NCI-H1048 (cell line): Measurements from ENCODE around the gene OSBPL10.

Source experiments
- DNase-seq: peaks from one replicate; lab custom pipeline; 2025; lab: John Stamatoyannopoulos, UW

Gene OSBPL10

DNA sequence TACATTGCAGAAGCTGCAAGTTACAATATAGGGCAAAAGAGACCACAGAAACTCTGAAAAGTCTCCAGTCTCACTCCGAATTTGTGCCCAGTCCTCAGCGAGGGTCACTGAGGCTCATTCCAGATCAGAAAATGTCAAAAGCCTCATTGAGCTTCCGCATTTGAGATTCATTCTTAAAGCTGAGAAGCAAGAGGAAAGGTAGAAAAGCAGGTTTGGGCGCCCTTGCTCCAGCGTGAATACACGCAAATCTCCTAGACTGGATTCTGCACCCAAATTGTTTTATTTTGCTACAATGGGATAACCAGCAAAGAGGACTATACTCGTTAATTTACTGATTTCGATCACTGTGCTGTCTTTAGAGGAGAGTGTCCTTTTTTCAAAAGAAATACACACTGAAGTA is 236.1 kb downstream of the OSBPL10 start:
- no peak for DNase-seq

DNA sequence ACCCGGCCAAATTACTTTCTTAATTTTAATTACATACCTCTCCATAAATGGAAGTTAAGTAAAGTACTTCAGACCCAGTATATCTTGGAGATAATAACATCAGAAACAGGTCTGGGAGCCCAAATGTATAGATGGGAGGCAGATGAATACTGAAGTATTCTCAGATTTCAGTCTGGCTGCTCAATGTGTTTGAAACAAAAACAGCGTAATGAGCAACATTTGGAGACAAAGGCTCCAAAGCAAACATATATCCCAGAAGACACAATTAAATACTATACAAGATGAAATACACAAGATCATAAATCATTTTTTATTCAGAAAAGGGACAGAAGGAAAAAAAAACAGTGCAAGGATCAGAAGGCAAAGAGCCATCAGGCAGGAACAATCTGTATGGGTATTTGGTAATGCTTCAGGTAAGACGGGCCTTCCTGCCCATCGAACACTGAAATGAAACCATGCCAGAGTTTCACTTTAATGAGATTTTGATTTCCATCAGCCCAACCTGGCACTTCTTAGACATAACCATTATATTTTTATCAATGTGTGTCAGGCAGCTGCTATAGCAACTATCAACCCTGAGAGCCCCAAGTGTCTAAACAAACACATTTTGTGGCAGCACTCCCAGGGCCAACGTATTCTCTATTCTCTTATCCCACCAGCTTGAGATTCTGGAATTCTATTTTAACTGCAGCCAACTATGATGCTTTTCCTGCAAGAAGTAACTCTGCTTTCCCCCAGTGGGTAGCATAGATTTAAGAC is 237.6 kb downstream of the OSBPL10 start:
- no peak for DNase-seq

DNA sequence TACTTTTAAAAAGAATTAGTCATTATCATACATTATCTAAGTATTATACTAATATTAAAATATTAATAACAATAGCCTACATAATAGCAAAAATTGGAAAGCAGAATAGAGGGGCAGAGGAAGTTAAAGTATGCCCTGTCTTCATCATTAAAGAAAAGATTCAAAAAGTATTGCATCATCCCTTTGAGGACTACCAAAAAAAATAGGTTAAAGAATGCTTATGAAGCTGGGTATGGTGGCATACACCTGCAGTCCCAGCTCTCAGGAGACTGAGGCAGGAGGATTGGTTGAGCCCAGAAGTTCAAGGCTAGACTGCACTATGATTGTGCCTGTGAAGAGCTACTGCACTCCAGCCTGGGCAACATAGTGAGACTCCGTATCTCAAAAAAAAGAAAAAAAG is 240.7 kb downstream of the OSBPL10 start:
- DNase-seq, result no peak

- DNase-seq, result no peak
Measured at GRCh38 chr3:31738412-31738811, 242.7 kb downstream of the OSBPL10 start.

DNA sequence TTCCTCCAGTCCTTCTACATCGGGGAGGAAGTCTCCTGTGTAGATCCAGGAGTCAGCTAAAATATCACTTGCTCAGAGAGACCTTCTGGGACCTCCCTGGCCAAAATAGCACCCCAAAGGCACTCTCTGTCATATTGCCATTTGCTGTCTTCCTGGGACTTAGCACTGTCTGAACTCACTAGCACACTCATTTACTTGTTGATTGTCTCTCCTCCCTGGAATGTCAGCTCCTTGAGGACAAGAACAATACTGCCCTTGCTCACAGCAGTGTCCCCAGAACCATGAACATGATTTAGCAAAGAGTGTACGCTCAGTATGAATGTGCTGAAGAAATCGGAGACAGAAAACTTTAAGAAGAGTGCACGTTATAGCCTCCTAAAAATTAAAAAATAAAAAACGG is 245.4 kb downstream of the OSBPL10 start:
- DNase-seq, result no peak

GRCh38 chr3:31733234-31733667 is 247.8 kb downstream of the OSBPL10 start:
- peak; percentile 5 for DNase-seq

DNA sequence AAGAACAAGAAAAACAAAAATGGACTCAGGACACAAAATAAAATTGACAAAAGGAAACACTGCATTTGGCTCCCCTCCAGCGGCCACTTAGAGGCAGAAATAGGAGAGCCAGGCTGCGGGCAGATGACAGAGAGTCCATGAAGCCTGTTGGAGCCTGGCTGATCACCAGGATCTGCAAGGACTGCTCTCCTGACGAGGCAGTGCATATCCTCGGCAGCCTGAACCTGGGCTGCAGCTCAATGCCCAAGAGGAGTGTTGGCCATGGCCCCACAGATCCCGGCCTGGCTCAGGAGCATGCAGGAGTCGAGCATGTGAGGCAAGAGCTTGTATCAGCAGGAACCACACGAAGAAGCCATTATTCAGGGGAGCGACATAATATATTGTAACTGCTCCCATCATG is 248.5 kb downstream of the OSBPL10 start:
- DNase-seq, result no peak

DNA sequence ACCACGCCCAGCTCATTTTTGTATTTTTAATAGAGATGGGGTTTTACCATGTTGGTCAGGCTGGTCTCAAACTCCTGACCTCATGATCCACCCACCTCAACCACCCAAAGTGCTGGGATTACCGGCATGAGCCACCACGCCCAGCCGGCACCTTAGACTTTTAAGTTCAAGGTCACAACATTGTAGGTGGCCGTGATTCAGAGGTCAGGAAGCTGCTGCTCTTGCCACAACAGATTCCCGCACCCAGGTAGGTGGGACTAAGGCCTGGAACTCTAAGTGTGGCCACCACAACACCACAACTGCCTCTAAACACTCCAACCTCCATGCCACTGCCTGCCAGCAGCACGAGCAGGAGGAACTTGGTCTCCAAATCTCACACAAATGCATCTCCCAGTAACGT is 251.5 kb downstream of the OSBPL10 start:
- DNase-seq, result no peak

GRCh38 chr3:31729082-31729481 is 252.0 kb downstream of the OSBPL10 start:
- DNase-seq, result no peak

DNA sequence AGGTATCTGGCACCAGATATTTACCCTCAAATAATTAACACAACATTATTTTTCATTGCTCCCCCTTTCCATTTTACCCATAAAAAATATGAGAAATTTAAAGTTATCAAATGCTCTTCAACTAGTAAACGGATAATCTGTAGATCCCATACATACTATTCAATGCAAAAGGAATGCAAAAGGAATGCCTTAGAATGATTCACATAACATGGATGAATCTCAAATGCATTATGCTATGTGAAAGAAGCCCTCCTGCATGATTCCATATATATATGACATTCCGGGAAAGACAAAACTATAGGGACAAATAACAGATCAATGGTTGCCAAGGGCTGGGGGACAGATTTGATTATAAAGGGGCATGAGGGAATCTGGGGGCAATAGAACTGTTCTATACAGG is 252.7 kb downstream of the OSBPL10 start:
- no peak for DNase-seq

GRCh38 chr3:31725976-31726375 is 255.1 kb downstream of the OSBPL10 start:
- DNase-seq, result no peak

GRCh38 chr3:31725568-31725967 is 255.5 kb downstream of the OSBPL10 start:
- no peak for DNase-seq

DNA sequence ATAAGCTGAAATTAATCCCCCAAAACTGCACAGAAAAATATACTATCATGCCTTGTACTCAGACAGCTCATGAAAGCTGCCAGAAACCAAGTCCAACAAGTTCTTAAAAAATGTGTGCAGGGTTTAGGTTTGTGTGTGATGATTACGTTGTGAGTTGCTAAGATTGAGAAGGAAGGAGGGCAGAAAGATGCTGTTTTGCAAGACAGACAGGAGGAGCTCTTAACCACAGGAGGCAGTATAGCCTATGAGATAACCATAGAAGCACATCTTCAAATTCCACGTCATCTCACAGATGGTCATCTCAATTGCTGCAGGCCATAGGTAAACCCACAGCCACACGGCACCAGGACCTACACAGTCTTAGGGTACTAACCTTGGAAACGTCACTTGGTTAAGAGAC is 256.4 kb downstream of the OSBPL10 start:
- no peak for DNase-seq

GRCh38 chr3:31724116-31724515 is 256.9 kb downstream of the OSBPL10 start:
- no peak for DNase-seq

DNA sequence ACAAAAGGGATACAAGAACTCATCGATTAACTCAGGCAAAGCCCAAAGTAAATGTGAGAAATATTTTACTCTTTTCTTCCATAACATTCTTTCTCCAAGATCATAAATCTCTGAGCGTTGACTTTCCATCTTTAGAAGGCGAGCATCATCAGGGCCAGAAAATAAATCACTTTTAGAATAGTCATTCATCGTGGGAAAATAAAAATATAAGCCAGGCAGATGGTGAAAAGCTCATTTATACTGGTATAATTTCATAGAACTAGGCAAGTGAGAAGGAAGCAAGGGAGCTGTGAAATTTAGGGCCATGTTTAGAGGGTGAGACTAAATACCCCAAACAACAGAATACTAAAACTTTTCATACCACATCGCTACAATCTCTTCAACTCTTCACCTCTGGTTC is 257.4 kb downstream of the OSBPL10 start:
- no peak for DNase-seq

DNA sequence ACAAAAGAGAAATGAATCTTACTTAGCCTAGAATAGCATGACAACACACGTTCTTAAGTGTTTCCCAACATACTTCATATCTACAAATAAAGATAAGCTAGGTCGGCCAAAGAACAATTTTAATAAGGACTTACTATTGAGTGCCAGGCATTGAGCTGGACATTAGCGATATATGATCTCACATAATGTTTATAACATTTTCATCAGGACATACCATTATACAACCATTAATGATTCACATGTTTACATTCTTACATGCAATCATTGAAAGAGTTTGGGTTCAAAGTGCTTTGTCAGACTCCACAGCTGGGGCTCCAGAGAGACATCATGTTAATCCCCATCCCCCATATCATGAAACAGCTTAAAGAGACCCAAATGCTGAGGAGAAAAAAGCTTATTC is 259.4 kb downstream of the OSBPL10 start:
- no peak for DNase-seq

DNA sequence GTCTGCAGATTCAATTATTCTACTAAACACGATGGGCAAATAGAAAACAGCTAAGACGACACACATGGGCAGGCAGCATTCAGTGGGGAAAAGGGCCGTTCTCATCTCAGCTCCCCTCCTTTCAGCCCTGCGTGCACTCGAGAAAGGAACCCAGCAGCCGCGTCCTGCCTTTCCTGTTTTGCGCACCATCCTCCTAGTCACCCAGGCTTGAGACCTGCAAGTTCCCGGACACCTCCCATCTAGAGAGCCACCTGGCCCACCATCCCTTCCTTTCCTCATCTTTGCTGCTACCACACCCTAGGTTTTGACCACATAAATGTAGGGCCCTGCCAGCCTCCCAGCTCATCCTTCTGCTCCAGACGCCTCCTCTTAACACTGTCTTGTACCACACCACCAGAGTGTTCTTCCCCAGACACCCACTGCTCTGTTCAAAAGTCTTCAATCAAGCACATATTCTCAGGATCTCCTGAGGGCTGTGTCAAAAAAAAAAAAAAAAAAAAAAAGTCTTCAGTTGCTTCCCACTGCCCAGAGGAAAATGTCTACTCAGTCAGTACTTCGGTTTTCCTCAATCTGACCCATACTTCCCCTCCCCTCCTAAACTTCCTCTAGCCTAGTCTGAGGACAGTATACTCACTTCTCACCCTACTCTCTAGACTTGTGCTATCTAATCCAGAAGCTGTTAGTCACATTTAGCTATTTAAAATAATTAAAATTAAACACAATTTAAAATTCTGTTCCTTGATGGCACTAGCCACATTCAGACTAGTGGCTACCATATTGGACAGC is 266.4 kb downstream of the OSBPL10 start:
- DNase-seq, result no peak

- no peak for DNase-seq
Measured at GRCh38 chr3:31713816-31714215, 267.2 kb downstream of the OSBPL10 start.

DNA sequence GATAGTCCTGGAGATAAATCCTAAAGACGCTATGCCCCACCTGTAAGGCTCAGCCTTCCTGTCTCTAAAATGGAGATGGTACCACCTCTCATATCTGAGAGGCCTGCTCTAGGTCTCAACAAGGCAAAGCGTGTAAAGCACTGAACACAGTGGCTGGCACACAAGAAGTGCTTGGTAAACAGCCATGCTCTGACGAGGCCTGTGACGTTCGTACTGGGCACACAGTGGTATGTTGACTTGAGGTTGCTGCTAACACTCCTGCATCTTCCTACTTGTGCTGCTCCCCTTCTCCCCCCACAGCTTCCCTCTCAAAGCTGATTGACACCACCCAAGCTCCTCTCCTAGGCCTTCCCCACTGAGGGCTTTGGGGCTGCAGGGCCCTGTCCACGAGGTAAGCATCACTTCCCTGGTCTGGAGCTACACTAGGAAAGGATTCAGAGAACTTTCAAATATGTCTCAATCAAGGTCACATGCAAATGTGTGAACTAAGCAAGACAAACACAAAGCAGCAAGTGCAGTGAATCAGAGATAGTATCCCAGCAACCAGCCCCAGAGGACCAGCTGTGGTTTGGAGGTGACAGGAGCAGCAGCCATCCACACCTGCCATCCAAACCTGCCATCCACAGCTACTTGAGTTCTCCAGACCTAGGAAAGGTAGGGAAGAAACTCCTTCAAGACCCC is 270.8 kb downstream of the OSBPL10 start:
- no peak for DNase-seq

DNA sequence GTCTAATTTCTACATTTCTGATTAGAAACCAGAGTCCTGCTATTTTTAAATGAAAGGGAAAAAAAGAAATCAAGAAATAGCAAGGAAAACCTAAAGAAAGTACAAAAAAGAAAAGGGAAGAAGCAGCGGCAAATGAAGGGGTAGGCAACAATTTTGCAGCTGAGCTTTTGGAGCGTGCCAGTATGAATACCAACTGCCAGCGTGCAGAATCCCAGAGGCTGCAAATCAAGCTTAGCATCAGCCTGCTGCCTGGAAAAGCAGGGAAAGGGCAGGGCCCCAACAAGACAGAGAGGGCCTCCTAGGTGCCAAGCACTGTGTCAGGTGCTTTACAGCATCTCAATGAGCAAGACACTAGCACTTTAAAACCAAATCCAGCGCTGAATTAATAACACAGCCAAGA is 271.5 kb downstream of the OSBPL10 start:
- DNase-seq, result no peak

DNA sequence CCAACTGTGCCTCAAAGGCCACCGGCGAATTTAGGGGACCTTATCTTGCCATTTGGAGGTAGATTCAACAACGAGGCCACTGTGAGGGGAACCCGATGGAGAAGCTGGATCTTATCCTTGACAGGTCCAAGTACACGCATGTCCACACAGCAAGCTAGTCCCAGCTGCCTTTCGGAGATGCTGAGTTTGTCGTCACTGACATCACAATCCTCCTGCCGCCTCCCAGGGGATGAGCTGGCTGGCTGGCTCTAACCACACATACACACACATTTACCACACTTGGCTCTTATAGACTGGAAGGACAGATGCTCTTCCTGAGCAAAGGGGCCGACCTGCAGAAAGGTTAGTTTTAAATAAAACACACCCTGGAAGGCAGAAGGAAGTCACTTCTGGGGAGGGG is 272.1 kb downstream of the OSBPL10 start:
- no peak for DNase-seq

GRCh38 chr3:31707286-31707685 is 273.8 kb downstream of the OSBPL10 start:
- DNase-seq, result no peak

DNA sequence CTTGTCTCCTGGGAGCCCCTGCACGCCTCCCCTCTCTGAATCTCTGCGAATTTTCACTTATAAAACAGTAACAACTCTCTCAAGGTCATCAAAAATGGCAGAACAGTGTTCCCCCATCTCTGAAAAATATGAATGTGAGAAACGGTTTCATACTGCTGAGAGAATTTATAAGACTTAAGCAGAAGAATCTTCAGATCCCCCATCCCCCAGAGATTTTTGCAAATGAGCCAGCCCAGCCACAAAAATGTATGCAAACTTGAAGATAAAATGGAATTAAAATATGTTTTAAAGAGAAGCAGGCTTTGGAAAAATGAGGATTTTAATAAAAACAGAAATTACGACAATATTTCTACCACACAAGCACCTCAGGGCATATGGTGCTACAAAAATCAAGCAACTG is 275.3 kb downstream of the OSBPL10 start:
- no peak for DNase-seq
